Measurements from ENCODE around the gene MYBBP1A. TPM values are rescaled to one million over a fixed set of nuclear protein-coding genes. Genes with fewer than 3 reads are reported as not detected.
"Not testable (repeated sequence)": the region's sequence is repeated elsewhere in the genome, so short reads cannot be mapped to it uniquely, and the experiment has no call there.

Gene MYBBP1A
- polyA plus RNA-seq, 3 donors, result 4.2 to 22.3 (median 5.3) TPM

- Histone ChIP-seq H3K9me3 (replicated peaks in 1 of 2; ENCODE audit: control insufficient read depth in 1 of 2, insufficient read depth in 1 of 2, low read length in 2 of 2) (no peaks in the 10 kb centered on the region), H3K79me2 (ENCODE audit: insufficient read depth, low read length) (no peaks in the 10 kb centered on the region), H3K36me3 (replicated peaks in 1 of 2; ENCODE audit: control insufficient read depth in 1 of 2, insufficient read depth in 2 of 2, low read length in 2 of 2) (no peaks in the 10 kb centered on the region), H3K27ac (ENCODE audit: low read depth in 1 of 2, low read length in 2 of 2) (no peak overlapping the region), H2AFZ (ENCODE audit: insufficient read depth, low read depth, low read length, poor library complexity, severe bottlenecking) (no peak overlapping the region), H3K9ac (ENCODE audit: insufficient read depth, low read length, poor library complexity, severe bottlenecking) (no peak overlapping the region), H4K20me1 (ENCODE audit: insufficient read depth, low read length) (no peaks in the 10 kb centered on the region), H3K4me1 (ENCODE audit: control insufficient read depth in 1 of 2, insufficient read depth in 2 of 2, low read length in 2 of 2) (peaks cover 4 to 6% of the 10 kb centered on the region in 2 donors), H3K4me2 (replicated peaks; ENCODE audit: extremely low read depth, low read length, poor library complexity, severe bottlenecking) (no peak overlapping the region), H3K27me3 (ENCODE audit: control insufficient read depth in 2 of 2, insufficient read depth in 2 of 2, low read length in 2 of 2) (no peaks in the 10 kb centered on the region), H3K4me3 (replicated peaks in 1 of 3; ENCODE audit: low read depth in 2 of 3, low read length in 3 of 3) (no peak overlapping the region)
- 86% methylated on average over 9 of the region's 13 CpGs for WGBS (ENCODE audit: insufficient coverage)
- Mint-ChIP-seq H3K36me3 (no peaks in the 10 kb centered on the region), H3K4me1 (peaks cover 7% of the 10 kb centered on the region), H3K4me3 (no peak overlapping the region), H3K9me3 (no peaks in the 10 kb centered on the region), H3K27ac (no peak overlapping the region), H3K27me3 (ENCODE audit: low read depth in 3 of 3) (peaks cover 4 to 14% (median 12%) of the 10 kb centered on the region in 3 donors)
- intact Hi-C loops (cut with micrococcal nuclease), result no loop called here
- no peak for DNase-seq
- no peak for TF ChIP-seq CTCF (IDR thresholded peaks at IDR 0.05)
Measured at GRCh38 chr17:4597975-4598374, 42.8 kb upstream of the MYBBP1A start.

- WGBS (ENCODE audit: insufficient coverage), result 94% methylated on average over 24 of the region's 36 CpGs
Measured at GRCh38 chr17:4596636-4597380, 41.6 kb upstream of the MYBBP1A start.

GRCh38 chr17:4595685-4596342, 40.6 kb upstream of the MYBBP1A start:
- H3K27me3 ChIP-seq (ENCODE audit: control insufficient read depth in 2 of 2, insufficient read depth in 2 of 2, low read length in 2 of 2); H3K9me3 Mint-ChIP-seq; H3K79me2 ChIP-seq (ENCODE audit: insufficient read depth, low read length); H3K36me3 Mint-ChIP-seq; H3K4me2 ChIP-seq (replicated peaks; ENCODE audit: extremely low read depth, low read length, poor library complexity, severe bottlenecking); H3K4me3 ChIP-seq (replicated peaks in 1 of 3; ENCODE audit: low read depth in 2 of 3, low read length in 3 of 3); DNase-seq; H3K4me1 ChIP-seq (ENCODE audit: control insufficient read depth in 1 of 2, insufficient read depth in 2 of 2, low read length in 2 of 2); H4K20me1 ChIP-seq (ENCODE audit: insufficient read depth, low read length); H3K9me3 ChIP-seq (replicated peaks in 1 of 2; ENCODE audit: control insufficient read depth in 1 of 2, insufficient read depth in 1 of 2, low read length in 2 of 2); H3K36me3 ChIP-seq (replicated peaks in 1 of 2; ENCODE audit: control insufficient read depth in 1 of 2, insufficient read depth in 2 of 2, low read length in 2 of 2); H3K4me3 Mint-ChIP-seq; H2AFZ ChIP-seq (ENCODE audit: insufficient read depth, low read depth, low read length, poor library complexity, severe bottlenecking); H3K9ac ChIP-seq (ENCODE audit: insufficient read depth, low read length, poor library complexity, severe bottlenecking); H3K27ac ChIP-seq (ENCODE audit: low read depth in 1 of 2, low read length in 2 of 2); intact Hi-C loops (cut with micrococcal nuclease); H3K27ac Mint-ChIP-seq; H3K4me1 Mint-ChIP-seq: not testable (repeated sequence)
- WGBS (ENCODE audit: insufficient coverage), result 97% methylated on average over 9 of the region's 23 CpGs
- peaks cover 4 to 17% (median 15%) of the 10 kb centered on the region in 3 donors for H3K27me3 Mint-ChIP-seq (ENCODE audit: low read depth in 3 of 3)

More at GRCh38 chr17:4596636-4597380, 41.6 kb upstream of the MYBBP1A start:
- Histone ChIP-seq H3K4me2 (replicated peaks; ENCODE audit: extremely low read depth, low read length, poor library complexity, severe bottlenecking) (no peak overlapping the region), H2AFZ (ENCODE audit: insufficient read depth, low read depth, low read length, poor library complexity, severe bottlenecking) (no peak overlapping the region), H3K4me3 (replicated peaks in 1 of 3; ENCODE audit: low read depth in 2 of 3, low read length in 3 of 3) (no peak overlapping the region), H3K27ac (ENCODE audit: low read depth in 1 of 2, low read length in 2 of 2) (no peak overlapping the region), H3K27me3 (ENCODE audit: control insufficient read depth in 2 of 2, insufficient read depth in 2 of 2, low read length in 2 of 2) (no peaks in the 10 kb centered on the region), H3K4me1 (ENCODE audit: control insufficient read depth in 1 of 2, insufficient read depth in 2 of 2, low read length in 2 of 2) (peaks cover 4 to 6% of the 10 kb centered on the region in 2 donors), H3K9ac (ENCODE audit: insufficient read depth, low read length, poor library complexity, severe bottlenecking) (no peak overlapping the region), H3K79me2 (ENCODE audit: insufficient read depth, low read length) (no peaks in the 10 kb centered on the region), H3K9me3 (replicated peaks in 1 of 2; ENCODE audit: control insufficient read depth in 1 of 2, insufficient read depth in 1 of 2, low read length in 2 of 2) (no peaks in the 10 kb centered on the region), H3K36me3 (replicated peaks in 1 of 2; ENCODE audit: control insufficient read depth in 1 of 2, insufficient read depth in 2 of 2, low read length in 2 of 2) (no peaks in the 10 kb centered on the region), H4K20me1 (ENCODE audit: insufficient read depth, low read length) (no peaks in the 10 kb centered on the region)
- intact Hi-C loops (cut with micrococcal nuclease), result no loop called here
- DNase-seq, result no peak
- Mint-ChIP-seq H3K27ac (no peak overlapping the region), H3K4me1 (peaks cover 7% of the 10 kb centered on the region), H3K36me3 (no peaks in the 10 kb centered on the region), H3K27me3 (ENCODE audit: low read depth in 3 of 3) (peaks cover 2 to 16% (median 13%) of the 10 kb centered on the region in 3 donors), H3K4me3 (no peak overlapping the region), H3K9me3 (no peaks in the 10 kb centered on the region)
- no peak for TF ChIP-seq CTCF (IDR thresholded peaks at IDR 0.05)
